Activated CD8-positive, alpha-beta memory T cell treated with anti-CD3 and anti-CD28 coated beads, Interleukin-2, amount 50 U/mL, for 1 hour (primary cell): ENCODE measurements around the gene PRUNE2.

Source experiments
- DNase-seq: peaks from one replicate; pipeline ENCODE4 v3.0.0-alpha.2; 2020; ENCODE audit errors: extremely low read depth

Gene PRUNE2

DNA sequence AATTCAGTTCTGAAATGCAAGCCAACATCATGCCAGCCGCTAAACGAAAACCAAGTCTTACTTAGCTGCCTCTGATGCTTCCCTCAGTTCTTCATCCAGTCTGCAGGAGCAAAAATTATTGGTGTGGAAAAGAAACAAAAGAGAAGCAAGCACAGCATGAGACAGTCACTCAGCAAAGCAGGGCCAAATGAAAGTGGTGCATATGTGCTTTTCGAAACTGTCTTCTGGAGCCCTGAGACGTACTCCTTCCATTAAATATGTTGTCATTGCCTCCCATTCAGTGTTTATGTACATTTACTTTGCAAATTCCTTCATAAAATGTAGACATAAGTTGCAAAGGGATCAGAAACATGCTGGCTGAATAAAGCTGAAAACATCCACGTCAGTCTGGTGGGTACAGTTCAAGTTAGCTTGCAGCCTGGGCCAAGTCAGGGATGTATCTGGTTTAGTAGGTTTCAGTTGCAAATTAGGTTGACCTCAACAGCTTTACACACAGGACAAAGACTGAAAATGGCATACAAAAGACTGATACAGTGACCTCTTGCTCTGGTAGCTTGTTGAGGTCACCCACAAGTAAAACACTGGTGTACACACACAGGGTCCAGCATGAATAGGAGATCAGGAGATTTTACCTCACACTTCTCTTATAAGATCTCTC is 281.4 kb downstream of the PRUNE2 start:
- DNase-seq, result no peak

DNA sequence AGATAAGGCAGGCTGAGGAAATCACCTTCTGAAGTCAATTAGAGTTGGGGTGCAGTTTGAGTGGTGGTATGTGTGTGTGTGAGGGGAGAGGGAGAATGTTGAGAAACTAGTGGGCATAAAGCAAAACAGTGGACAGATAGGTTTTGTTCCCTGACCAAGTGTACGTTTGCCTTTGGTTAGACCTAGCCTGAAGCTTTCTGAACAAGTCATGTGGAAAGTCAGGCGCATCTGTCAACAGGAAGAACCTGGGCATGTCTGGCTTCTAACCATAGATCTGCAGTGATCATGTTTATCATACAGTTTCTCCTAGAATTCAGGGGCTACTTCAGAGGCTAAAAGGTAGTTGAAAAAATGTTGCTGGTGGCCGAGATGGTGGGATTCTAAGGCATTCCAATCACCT is 284.9 kb downstream of the PRUNE2 start:
- DNase-seq, result no peak

DNA sequence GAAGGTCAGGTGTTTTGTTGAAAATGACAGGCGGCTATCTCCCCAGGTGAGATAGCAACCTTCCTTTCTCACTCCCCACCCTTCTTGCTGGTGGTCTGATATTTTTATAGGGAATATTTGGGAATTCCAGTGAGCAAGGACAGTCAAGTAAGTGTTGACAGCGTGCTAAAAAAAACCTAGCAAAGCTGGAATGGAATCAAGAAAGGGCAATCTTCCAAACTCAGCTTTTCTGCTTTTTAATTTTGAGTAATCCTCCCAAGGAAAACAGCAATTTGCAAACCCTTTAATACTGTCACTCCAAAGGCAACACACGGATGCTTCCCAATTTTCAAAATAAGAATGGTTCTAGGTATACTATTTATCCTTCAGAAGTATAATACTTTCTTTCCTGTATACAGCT is 285.3 kb downstream of the PRUNE2 start:
- DNase-seq, result no peak

DNA sequence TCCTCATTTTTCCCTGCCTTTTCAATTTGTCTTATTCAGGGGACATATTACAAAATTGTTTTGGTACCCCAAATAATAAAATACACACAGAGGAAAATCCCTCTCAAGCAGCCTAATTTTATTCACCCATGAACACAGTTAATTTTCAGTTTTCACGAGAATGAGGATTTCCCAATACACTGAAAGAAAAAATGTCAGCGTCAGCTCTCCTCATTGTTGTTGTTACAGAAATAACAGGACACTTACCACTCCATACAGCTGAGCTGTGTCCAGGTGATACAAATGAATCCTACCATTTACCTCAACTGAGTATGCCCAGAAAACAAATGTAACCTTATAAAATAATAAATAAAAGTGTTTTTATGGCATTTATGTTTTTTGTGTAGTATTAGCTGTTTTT is 286.3 kb downstream of the PRUNE2 start:
- no peak for DNase-seq

DNA sequence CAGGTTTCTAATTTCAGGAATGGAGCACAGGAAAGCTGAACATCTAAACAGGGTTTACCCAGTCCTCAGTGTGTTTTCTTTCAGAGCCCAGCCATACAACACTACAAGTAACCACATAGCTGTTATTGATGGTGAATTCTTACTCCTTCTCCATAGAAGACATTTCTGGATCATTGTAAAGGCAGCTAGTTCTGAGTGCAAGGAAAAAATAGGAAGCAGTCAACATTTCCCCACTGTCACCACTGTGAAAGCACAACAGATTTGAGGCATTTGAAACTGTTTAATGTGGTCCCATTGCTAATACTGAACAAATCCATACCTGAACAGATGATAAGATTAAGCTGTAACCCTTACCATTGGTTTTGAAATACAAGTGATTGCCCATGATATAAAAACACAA is 286.7 kb downstream of the PRUNE2 start:
- no peak for DNase-seq

DNA sequence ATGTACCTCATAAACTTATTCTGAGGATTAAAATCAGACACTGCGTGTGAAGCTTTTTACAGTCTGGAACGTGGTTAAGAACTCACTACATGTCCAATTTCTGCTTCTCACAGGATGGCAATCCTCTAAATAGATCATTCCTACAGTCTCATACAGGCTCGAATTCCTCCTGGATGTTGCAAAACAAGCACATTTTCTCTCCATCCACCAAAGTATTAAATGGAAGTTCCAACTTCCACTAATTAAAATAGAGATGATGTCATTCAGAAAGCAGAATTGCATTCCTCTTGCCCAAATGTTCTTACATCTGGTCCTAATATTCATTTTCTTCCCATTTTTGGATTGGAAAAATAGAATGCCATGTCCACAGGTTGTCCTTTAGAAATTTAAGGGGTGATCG is 287.2 kb downstream of the PRUNE2 start:
- no peak for DNase-seq

DNA sequence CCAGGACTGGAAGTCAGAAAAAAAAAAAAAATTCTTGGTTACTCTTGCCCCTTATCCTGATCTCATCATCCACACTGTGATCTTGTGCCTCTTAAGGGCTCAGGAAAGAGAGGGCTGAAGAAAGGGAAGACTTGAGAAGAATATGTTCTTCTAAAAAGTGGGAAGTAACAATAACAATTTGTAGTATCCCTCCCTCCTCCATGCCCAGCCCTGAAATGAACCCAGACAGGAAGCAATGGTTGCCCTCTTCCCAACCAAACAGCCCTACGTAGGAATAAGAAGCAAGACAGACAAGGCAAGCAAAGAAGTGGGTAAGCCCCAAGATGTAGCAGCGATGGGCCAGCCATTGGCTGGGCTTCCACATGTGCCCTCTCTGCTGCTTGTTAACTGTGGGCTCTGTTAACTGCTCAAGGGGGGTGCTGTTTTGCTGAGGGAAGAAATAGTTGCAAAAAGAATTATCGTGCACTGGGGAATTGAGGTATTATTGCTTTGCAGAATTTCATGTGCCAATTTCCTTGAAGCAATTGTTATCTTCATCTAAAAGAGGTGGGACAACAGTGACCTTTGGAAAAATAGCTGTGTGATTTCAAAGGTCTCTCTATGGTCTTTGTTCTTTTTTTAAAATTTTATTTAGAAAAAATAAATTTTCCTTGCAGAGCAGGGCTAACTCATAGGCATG is 288.3 kb downstream of the PRUNE2 start:
- no peak for DNase-seq

DNA sequence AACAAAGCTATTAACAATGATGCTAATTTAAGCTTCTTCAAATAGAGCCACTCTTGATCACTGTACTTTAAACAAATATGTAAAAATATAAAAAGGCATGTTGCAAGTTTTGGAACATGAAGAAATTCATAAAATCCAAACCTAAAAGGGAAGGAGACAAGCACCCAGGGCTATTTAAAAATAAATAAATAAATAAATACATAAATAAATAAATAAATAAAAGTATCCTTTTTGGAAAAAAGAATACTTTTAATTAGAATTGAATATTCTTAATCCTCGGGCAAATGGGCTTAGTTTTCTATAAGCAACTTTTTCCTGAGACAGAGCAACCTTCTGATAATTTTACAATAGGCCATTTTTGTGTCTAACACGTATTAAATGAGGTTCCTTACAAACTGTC is 289.1 kb downstream of the PRUNE2 start:
- DNase-seq, result no peak

DNA sequence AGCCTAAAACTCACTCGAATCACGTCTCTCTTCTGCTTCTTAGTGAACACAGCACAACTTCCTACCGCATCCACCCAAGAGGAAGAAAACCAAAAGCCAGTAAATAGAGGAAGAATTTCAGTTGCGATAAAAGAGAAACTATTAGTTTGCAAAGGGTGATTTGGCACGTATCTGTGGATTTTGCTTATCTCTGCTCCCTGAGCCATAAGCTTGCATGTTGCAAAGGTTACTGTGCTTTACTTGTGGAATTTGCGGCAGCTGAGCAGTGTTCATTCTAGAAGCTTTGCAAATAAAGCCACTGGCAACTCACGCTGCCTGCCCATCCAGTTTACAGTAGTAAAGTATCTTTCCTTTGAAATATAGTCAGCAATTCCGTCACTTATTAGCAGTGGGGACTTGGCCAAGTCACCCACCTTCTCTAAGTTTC is 290.7 kb downstream of the PRUNE2 start:
- DNase-seq, result no peak

DNA sequence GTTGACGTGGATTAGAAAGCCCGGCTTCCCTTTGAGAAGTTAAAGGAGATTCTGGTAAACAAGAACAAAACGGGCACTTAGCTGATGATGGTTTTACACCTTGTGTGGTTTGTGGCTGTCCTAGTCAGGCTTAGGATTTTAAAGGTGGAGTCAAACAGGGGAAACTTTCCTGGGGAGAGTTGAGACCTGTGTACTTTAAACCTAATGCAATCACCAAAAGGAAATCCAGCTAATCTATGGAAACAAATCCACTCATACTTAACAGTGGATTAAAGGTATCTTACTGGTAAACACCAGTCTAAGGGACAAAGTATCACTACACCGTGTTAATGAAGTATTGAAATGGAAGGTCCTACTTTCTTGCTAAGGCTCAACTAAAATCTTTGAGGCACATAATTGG is 291.9 kb downstream of the PRUNE2 start:
- DNase-seq, result no peak

DNA sequence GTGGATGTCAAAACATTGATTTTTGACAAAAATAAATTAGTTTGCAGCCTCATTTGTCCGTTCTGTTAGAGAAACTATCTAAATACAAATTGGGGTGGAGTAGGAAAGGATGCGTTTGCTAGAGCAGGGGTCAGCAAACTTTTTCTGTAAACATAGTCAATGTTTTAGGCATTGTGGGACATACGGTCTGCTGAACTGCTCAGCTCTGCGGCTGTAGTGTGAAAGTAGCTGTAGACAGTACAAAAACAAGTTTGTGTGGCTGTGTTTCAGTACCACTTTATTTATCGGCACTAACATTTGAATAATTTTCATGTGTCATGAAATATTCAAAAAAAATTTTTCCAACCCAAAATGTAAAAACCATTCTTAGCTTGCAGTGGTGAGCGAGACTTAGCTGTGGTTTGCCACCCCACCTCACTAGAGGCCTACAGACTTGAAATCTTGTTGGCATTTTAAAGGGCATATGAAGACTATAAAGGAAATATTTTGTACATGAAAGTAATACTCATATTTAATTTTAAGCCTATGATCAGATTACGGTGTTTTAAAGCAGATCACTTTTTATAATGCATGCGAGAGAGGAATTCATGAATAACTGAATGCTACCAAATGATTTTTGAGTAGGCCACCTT is 292.6 kb downstream of the PRUNE2 start:
- DNase-seq, result no peak

DNA sequence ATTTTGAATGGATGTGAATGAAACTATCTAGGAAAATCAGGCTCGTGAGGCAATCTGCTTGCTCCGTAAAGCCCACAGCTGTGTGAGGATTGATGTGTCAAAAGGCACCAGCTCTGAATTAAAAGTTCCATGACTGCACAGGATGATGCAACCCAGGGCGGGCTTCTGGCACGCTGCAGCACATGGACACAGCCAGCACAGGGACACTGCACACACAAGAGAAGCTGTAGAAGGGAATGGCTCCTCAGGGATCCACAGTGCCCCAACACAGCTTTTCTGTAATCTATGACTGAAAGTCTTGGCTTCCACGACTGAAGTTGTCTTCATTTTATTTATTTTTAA is 295.9 kb downstream of the PRUNE2 start:
- DNase-seq, result no peak

DNA sequence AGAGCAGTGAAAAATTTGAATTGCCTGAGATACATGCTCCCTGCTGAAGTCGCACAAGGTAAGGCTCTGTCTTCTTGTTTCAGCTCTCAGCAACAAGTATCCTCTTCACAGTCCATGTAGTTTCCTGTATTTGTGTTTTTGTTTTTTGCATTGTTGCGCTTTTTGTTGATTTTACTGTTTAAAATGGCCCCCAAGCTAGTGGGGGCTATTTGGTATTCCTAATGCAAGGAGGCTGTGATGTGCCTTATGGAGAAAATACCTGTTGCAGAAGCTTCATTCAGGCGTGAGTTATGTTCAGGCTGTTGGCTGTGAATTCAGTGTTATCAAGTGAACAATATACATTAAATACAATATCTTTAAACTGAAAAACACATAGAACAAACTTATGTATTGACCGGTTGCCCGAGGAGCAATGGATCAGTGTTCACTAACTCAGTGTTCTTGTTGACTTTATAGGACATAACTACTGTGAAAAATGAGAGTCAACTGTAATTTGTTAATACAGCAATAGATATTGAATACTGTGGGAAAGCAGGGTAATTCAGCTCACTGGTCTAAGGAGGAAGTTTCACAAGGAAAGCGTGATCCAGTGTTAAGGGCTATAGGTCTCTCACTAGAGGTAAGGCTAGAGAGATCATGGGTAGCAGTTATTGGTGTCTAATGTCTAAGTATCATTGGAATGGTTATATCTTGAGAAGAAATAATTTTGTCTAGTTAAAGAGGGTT is 296.5 kb downstream of the PRUNE2 start:
- DNase-seq, result no peak

DNA sequence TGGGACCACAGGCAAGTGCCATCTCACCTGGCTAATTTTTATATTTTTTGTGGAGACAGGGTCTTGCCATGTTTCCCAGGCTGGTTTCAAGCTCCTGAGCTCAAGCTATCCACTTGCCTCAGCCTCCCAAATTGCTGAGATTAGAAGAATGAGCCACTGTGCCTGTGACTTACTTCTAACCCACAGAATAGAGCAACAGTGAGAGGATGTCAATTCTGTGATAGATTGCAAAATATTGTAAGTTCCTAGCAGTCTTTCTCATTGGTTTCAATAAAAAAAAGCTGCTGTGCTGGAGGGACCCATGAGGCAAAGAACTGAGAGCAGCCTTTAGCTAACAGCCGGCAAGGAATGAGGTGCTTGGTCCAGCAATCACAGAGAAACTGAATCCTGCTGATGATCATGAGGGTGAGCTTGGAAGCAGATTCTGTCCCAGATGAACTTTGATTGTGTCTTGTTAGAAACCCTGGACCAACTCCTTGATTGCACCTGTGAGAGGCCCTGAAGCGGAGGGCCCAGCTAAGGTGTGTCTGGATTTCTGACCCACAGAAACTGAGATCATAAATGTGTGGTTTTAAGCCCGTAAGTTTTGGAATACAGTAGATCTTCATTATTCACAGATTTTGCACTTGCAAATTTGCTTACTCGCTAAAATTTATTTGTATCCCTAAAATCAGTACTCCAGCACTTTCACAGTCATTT is 297.2 kb downstream of the PRUNE2 start:
- DNase-seq, result no peak

DNA sequence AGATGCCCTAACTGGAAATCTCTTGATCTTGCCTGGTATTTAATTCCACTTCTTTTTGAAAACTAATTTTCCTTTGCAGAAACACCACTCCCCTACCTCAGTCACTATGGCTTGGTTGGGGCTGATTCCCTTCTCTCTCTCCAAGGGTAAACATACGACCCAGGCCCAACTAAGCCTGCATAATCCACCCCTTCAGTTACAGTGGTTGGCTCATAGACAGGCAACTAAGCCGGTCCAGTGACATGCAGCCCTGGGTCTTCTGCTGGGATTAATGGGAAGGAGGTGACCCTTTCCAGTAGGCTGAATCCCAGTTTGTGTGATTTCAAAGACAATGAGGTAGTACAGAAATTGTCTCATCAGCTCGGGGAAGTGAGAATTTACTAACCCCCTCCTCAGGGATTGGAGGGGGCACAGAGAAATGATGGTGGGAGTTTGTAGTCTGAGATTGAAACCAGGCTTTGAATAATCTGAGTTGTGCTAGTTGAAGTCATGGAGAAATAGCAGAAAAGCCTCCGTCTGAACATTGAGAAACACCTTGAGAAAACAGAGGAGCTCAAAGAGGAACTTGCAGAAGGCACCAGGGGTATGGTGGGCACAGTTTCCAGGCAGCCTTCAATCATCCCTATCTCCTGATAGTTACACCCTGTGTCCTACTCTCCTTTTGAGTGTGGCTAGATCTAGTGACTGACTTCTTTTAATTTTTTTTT is 298.0 kb downstream of the PRUNE2 start:
- DNase-seq, result no peak

DNA sequence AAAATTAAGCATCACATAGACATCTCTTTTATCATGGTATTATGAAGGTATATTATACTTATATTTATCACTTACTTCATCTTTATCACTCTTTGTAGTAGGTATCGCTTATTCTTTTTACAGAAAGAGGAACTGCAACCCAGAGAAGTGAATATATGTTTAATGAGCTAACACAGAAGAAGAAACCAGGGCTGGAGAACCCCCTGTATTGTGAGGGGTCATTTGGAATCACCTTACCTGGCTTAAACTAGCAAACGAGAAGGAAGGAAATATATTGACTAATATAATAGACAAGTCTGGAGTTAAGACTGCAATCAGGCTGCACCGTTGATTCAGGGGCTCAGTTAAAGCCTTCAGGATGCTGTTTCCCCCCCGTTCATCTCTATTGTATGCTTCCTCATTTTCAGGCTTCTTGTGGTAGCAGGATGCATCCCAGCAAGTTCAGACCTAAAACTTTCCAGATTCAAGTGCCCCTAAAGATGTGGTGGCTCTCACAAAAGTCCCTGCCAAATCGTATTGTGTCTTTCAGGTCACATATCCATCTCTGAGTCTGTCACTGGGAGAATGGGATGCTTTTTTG is 300.5 kb downstream of the PRUNE2 start:
- DNase-seq, result no peak

DNA sequence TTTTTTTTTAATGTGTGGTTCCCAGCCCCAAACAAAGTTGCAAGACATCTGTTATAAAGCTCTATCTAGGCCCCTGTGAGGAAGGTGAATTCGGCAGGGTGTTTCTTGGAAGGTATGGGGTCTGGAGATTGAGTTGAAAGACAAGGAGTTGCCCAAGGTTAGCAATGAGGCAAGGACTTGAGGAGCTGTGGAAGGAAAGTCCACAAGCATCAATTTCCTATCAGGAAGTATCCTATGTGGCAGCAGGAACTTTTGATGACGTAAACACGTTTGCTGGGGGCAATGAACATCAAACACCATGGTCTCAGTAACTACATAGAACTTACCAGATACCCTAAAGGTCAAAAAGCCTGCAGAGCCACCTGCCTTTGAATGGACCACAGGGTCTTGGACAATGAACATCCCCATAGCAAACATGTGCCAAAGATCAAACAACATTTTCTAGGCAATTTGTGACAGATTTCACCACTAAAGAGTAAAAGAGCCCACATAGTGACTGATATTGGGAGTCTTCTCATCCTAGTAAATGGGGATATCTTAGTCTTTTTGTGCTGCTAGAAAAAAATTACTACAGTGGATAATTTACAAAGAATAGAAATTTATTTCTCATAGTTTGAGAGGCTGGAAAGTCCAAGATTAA is 301.9 kb downstream of the PRUNE2 start:
- no peak for DNase-seq

DNA sequence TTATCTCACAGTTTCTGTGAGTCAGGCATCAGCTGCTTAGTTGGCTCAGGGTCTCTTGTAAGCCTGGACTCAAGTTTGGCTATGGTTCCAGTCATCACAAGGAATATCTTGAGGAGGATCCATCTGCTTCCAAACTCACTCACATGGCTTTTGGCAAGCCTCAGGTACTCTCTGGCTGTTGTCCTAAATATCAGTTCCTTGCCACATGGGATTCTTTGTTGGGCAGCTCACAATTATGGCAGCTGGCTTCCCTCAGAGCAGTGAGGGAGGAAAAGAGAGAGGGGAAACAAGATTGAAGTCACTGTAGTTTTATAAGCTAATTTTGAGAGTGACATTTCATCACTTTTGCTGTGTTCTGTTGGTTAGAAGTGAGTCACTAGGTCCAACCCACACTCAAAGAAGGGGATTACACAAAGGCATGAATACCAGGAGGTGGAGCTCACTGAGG is 302.4 kb downstream of the PRUNE2 start:
- no peak for DNase-seq

DNA sequence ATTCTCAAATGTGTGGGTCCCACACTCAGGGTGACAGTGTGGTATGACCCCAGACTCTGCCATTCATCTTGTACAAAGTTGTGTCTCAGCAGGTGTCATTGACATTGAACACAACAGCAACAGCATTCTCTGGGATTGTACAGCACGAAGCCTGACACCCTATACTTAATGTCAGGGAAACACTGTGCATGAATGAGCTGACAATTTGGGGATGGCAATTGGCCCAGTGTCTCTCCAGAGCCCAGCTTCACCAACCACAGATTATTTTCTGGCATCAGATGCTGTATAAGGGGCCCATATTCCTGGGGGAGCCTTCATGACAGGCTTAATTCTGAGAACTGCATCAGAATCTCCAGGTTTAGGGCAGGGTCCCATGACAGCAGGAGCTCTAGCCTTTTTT is 303.7 kb downstream of the PRUNE2 start:
- no peak for DNase-seq

DNA sequence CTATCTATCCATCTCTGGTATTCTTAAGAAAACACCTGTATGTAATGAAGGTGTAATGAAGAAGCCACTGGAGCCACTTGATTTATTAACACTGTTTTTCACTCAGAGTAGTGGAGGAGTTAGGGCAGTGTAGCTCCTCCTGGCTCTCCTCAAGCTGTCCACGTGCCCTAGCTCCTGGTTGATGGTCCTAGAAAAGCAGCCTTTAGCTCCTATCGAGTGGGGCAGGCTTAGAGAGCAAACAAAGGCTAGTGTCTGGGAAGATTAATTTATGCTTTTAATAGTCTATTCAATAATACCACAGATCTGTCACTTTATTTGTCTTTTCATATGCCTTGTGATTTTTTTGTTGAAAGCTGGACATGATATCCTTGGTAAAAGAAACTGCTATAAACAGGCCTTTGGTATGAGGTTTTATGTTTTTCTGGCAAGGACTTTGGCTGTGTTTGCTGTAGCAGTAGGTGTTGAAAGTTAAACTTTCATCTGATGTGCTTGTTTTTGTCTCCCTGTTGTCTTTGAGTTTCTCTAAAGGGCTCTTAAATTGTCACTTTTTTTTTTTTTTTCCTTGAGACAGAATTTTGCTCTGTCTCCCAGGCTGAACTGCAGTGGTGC is 305.8 kb downstream of the PRUNE2 start:
- DNase-seq, result no peak
